GM23338 (cell line): ENCODE measurements around the gene ZDHHC7. TPM values are rescaled to one million over a fixed set of nuclear protein-coding genes. Genes with fewer than 3 reads are reported as not detected.

Experiments
- ATAC-seq: fragments of 200-7000 bp; cut with Tn5 transposase; 3 replicates; pipeline ENCODE4 v1.9.1; 2020
- DNase-seq: peaks from one replicate; pipeline ENCODE4 v3.0.0-alpha.2; 2015; ENCODE audit warnings: low spot score
- H2AFZ ChIP-seq: fragments of 200-600 bp; sonication (generic); 2 replicates; pipeline ENCODE4 v1.8.0; 2016; ENCODE audit warnings: antibody characterized with exemption, mild to moderate bottlenecking, moderate library complexity
- H3F3A ChIP-seq: fragments of 200-600 bp; sonication (generic); replicated peaks from 2 replicates; pipeline ENCODE4 v1.8.0; 2017; ENCODE audit warnings: antibody characterized with exemption, mixed run types, low read depth
- H3K27ac ChIP-seq: fragments of 200-600 bp; sonication (generic); 2 replicates; pipeline ENCODE4 v1.6.1; 2016; ENCODE audit warnings: low read depth
- H3K27me3 ChIP-seq: fragments of 200-600 bp; sonication (generic); 2 replicates; pipeline ENCODE4 v1.8.0; 2016; ENCODE audit warnings: mild to moderate bottlenecking, mixed run types, moderate library complexity; ENCODE audit not compliant: insufficient read depth
- H3K36me3 ChIP-seq: fragments of 200-600 bp; sonication (generic); 2 replicates; pipeline ENCODE4 v1.8.0; 2016; ENCODE audit warnings: mild to moderate bottlenecking; ENCODE audit not compliant: insufficient read depth
- H3K4me1 ChIP-seq: fragments of 200-600 bp; sonication (generic); 2 replicates; pipeline ENCODE4 v1.8.0; 2016; ENCODE audit warnings: mild to moderate bottlenecking, moderate library complexity; ENCODE audit not compliant: insufficient read depth
- H3K4me2 ChIP-seq: fragments of 200-600 bp; sonication (generic); 2 replicates; pipeline ENCODE4 v1.7.1; 2017; ENCODE audit warnings: mixed run types
- H3K4me3 ChIP-seq: fragments of 200-600 bp; sonication (generic); 2 replicates; pipeline ENCODE4 v1.6.1; 2016; ENCODE audit warnings: mixed run types
- H3K79me2 ChIP-seq: fragments of 200-600 bp; sonication (generic); replicated peaks from 2 replicates; pipeline ENCODE4 v1.8.0; 2017; ENCODE audit warnings: mild to moderate bottlenecking; ENCODE audit not compliant: insufficient read depth
- H3K9me2 ChIP-seq: fragments of 200-600 bp; sonication (generic); 2 replicates; pipeline ENCODE4 v1.8.0; 2017; ENCODE audit not compliant: insufficient read depth
- H4K20me1 ChIP-seq: fragments of 200-600 bp; sonication (generic); replicated peaks from 2 replicates; pipeline ENCODE4 v1.8.0; 2017; ENCODE audit warnings: mild to moderate bottlenecking; ENCODE audit not compliant: insufficient read depth
- H3K27ac Mint-ChIP-seq: 2 replicates; pipeline ENCODE4 v1.8.0; 2020; ENCODE audit warnings: inconsistent platforms, mild to moderate bottlenecking, moderate library complexity, mixed read lengths
- H3K27me3 Mint-ChIP-seq: 3 replicates; pipeline ENCODE4 v1.8.0; 2022; ENCODE audit warnings: low read depth, mild to moderate bottlenecking, moderate library complexity, mixed read lengths, inconsistent platforms; ENCODE audit not compliant: insufficient read depth, poor library complexity
- H3K36me3 Mint-ChIP-seq: 3 replicates; pipeline ENCODE4 v1.8.0; 2021; ENCODE audit warnings: low read depth, mild to moderate bottlenecking, inconsistent platforms, moderate library complexity, mixed read lengths
- H3K4me1 Mint-ChIP-seq: 3 replicates; pipeline ENCODE4 v1.8.0; 2020; ENCODE audit warnings: mild to moderate bottlenecking, inconsistent platforms, mixed read lengths
- H3K4me3 Mint-ChIP-seq: 3 replicates; pipeline ENCODE4 v1.8.0; 2021; ENCODE audit warnings: moderate library complexity, mild to moderate bottlenecking, inconsistent platforms, mixed read lengths
- H3K9me3 Mint-ChIP-seq: 3 replicates; pipeline ENCODE4 v1.8.0; 2020; ENCODE audit warnings: moderate library complexity, mild to moderate bottlenecking, inconsistent platforms, mixed read lengths
- ETS1 ChIP-seq: IDR thresholded peaks from 2 replicates; pipeline ENCODE4 v1.6.1; 2016; ENCODE audit warnings: antibody characterized with exemption
- EZH2phosphoT487 ChIP-seq: fragments of 200-600 bp; sonication (generic); IDR thresholded peaks from one replicate; pipeline ENCODE4 v1.8.1; 2018; ENCODE audit warnings: antibody characterized with exemption; ENCODE audit not compliant: unreplicated experiment
- ZNF114 ChIP-seq: fragments of 250-450 bp; sonication (Bioruptor Pico); IDR thresholded peaks from 2 replicates; pipeline ENCODE4 v1.5.0; 2020; ENCODE audit warnings: mild to moderate bottlenecking, moderate library complexity
- ZNF331 ChIP-seq: fragments of 250-450 bp; sonication (Bioruptor Pico); IDR thresholded peaks from 2 replicates; pipeline ENCODE4 v1.5.0; 2020; ENCODE audit warnings: low read depth, mild to moderate bottlenecking, moderate library complexity
- ZNF462 ChIP-seq: fragments of 250-450 bp; sonication (Bioruptor Pico); IDR thresholded peaks from 2 replicates; pipeline ENCODE4 v1.5.0; 2020; ENCODE audit warnings: mild to moderate bottlenecking, moderate library complexity
- polyA plus RNA-seq: library from polyadenylated mRNA; unstranded; fragments of >200 nt; fragmentation: Nextera tagmentation; extraction: Ambion mirVana; gene quantifications from 2 replicates; pipeline ENCODE4 v1.2.1, GENCODE V29; 2016
- total RNA-seq: library from RNA; depleted of rRNA; stranded (reverse); fragments of >200 nt; shearing (Covaris generic); gene quantifications from 2 replicates; pipeline ENCODE4 v1.2.3, GENCODE V29; 2014
- TF ChIP-seq, protein P1 (sequence below): IDR thresholded peaks from one replicate; pipeline ENCODE4 v1.6.1; 2018; ENCODE audit warnings: antibody characterized with exemption; ENCODE audit not compliant: unreplicated experiment

The ZDHHC7 gene
- total and polyA plus RNA-seq, 2 experiments from 2014 or later, result 13.1 to 46.1 TPM

DNA sequence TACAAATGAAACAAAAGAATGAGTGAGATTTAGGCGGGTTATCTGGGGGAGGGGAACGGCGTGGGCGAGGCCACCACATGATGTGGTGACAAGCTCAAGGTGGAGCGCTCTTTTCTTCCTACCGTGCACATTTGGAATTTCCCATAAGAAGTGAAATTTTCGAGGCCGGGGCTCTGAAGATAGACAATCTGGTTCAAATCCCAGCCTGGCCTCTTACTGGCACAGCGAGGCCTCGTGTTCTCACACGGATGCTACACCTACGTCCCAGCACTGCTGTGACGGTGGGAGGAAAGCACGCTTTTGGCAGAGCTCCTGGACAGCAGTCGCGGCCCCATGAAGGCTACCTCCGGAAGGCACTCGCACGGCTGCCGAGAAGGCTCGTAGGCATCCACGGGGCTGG, 25.2 kb downstream of the ZDHHC7 start (continued):
- TF ChIP-seq, protein P1, sequence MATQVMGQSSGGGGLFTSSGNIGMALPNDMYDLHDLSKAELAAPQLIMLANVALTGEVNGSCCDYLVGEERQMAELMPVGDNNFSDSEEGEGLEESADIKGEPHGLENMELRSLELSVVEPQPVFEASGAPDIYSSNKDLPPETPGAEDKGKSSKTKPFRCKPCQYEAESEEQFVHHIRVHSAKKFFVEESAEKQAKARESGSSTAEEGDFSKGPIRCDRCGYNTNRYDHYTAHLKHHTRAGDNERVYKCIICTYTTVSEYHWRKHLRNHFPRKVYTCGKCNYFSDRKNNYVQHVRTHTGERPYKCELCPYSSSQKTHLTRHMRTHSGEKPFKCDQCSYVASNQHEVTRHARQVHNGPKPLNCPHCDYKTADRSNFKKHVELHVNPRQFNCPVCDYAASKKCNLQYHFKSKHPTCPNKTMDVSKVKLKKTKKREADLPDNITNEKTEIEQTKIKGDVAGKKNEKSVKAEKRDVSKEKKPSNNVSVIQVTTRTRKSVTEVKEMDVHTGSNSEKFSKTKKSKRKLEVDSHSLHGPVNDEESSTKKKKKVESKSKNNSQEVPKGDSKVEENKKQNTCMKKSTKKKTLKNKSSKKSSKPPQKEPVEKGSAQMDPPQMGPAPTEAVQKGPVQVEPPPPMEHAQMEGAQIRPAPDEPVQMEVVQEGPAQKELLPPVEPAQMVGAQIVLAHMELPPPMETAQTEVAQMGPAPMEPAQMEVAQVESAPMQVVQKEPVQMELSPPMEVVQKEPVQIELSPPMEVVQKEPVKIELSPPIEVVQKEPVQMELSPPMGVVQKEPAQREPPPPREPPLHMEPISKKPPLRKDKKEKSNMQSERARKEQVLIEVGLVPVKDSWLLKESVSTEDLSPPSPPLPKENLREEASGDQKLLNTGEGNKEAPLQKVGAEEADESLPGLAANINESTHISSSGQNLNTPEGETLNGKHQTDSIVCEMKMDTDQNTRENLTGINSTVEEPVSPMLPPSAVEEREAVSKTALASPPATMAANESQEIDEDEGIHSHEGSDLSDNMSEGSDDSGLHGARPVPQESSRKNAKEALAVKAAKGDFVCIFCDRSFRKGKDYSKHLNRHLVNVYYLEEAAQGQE, result no peak
- TF ChIP-seq ETS1 (no peak), ZNF114 (CRISPR knock-in tag) (no peak), EZH2phosphoT487 (no peak)

- H3F3A ChIP-seq, result no peaks in the 10 kb centered on the region
- H3K79me2 ChIP-seq, result peaks cover 22% of the 10 kb centered on the region
- H3K4me1 ChIP-seq, result no peaks in the 10 kb centered on the region
- H3K36me3 Mint-ChIP-seq, result peaks cover 57% of the 10 kb centered on the region
- ATAC-seq, result no peak; the same call in 2 of the 3 replicates
- H3K27ac ChIP-seq, result no peak overlapping the region
- no peaks in the 10 kb centered on the region for H3K9me2 ChIP-seq
- peaks cover 5% of the 10 kb centered on the region; the same call in 1 of the 2 replicates for H3K36me3 ChIP-seq
- no peak overlapping the region for H3K4me3 ChIP-seq
- H3K27me3 ChIP-seq, result no peaks in the 10 kb centered on the region
- H3K4me2 ChIP-seq, result no peak overlapping the region
- H3K27ac Mint-ChIP-seq, result no peak overlapping the region
- peaks cover 4% of the 10 kb centered on the region for H3K27me3 Mint-ChIP-seq
- H2AFZ ChIP-seq, result no peak overlapping the region
- H4K20me1 ChIP-seq, result peaks cover 7% of the 10 kb centered on the region
- H3K4me3 Mint-ChIP-seq, result no peak overlapping the region
- no peaks in the 10 kb centered on the region for H3K9me3 Mint-ChIP-seq
- DNase-seq, result no peak
- no peaks in the 10 kb centered on the region for H3K4me1 Mint-ChIP-seq
- TF ChIP-seq ZNF331 (CRISPR knock-in tag) (no peak), ETS1 (no peak), ZNF114 (CRISPR knock-in tag) (no peak), ZNF462 (CRISPR knock-in tag) (no peak)
- TF ChIP-seq, protein P1, result no peak
Measured at GRCh38 chr16:84985079-84986065, 26.0 kb downstream of the ZDHHC7 start.
